Gastrocnemius medialis (tissue), 4 donors: ENCODE results near the gene THBS4.

Source experiments
- POLR2A ChIP-seq, 2 donors: fragments of 450-650 bp; IDR thresholded peaks; one replicate each; pipeline ENCODE4 v1.6.1; 2017; ENCODE audit warnings: antibody characterized with exemption in 2 of 2, mild to moderate bottlenecking in 2 of 2, moderate library complexity in 2 of 2
- TF ChIP-seq, protein P1 (sequence below), 5 experiments: fragments of 450-650 bp in 3 of 5; fragments of 200-600 bp in 2 of 5; sonication (generic) in 2 of 5; IDR thresholded peaks in 4 of 5; conservative IDR thresholded peaks in 1 of 5; 1 replicate in 4 of 5; 2 replicates in 1 of 5; pipeline ENCODE4 v1.5.1; 2016 to 2019; ENCODE audit warnings: antibody characterized with exemption in 5 of 5, mild to moderate bottlenecking in 3 of 5, moderate library complexity in 3 of 5

DNA sequence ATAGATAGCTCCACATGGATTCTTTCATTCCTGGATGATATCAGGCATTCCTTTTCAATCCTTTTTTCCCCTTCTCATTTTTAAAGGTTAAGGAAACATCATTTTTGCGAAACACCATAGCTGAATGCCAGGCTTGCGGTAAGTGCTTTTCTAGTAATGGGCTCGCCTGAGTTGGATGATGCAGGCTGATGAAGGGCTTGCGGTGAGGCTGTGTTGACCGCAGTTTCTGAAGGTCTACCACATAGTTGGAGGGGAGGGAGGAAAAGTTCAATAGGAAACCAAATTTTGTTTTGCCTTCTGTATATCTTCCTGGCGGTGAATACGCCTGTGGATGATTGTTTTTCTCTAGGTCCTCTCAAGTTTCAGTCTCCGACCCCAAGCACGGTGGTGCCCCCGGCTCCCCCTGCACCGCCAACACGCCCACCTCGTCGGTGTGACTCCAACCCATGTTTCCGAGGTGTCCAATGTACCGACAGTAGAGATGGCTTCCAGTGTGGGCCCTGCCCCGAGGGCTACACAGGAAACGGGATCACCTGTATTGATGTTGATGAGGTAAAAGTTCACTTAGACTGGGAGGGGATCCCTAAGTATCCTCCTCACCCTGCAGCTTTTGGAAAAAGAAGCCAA is 24.3 kb downstream of the THBS4 start:
- no peak for TF ChIP-seq POLR2A (IDR thresholded peaks at IDR 0.05)
- TF ChIP-seq, protein P1, sequence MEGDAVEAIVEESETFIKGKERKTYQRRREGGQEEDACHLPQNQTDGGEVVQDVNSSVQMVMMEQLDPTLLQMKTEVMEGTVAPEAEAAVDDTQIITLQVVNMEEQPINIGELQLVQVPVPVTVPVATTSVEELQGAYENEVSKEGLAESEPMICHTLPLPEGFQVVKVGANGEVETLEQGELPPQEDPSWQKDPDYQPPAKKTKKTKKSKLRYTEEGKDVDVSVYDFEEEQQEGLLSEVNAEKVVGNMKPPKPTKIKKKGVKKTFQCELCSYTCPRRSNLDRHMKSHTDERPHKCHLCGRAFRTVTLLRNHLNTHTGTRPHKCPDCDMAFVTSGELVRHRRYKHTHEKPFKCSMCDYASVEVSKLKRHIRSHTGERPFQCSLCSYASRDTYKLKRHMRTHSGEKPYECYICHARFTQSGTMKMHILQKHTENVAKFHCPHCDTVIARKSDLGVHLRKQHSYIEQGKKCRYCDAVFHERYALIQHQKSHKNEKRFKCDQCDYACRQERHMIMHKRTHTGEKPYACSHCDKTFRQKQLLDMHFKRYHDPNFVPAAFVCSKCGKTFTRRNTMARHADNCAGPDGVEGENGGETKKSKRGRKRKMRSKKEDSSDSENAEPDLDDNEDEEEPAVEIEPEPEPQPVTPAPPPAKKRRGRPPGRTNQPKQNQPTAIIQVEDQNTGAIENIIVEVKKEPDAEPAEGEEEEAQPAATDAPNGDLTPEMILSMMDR (IDR thresholded peaks at IDR 0.05 in 4 of 5, conservative IDR thresholded peaks at IDR 0.05 in 1 of 5) = no peak
